Tibial artery (tissue), 4 donors: ENCODE results near the gene FAM131A.
A peak's percentile ranks its signal among the peaks of the same experiment; 100 is the strongest.

Source experiments
- DNase-seq, 2 donors: peaks; one replicate each; pipeline ENCODE4 v3.0.0-alpha.2; 2019
- H3K27ac ChIP-seq, 2 donors: fragments of 200-600 bp; sonication (generic) in 1 of 2; 1 replicate in 1 of 2; 2 replicates in 1 of 2; pipeline ENCODE4 v1.5.1; 2018 to 2019; ENCODE audit warnings: mild to moderate bottlenecking in 1 of 2
- H3K27me3 ChIP-seq, 2 donors: fragments of 200-600 bp; sonication (generic) in 1 of 2; one replicate each; pipeline versions ENCODE4 v1.5.1 to v1.6.0; 2016 to 2019
- H3K36me3 ChIP-seq, 3 donors: fragments of 200-600 bp; sonication (generic) in 2 of 3; one replicate each; pipeline ENCODE4 v1.5.1; 2016 to 2019; ENCODE audit warnings: mild to moderate bottlenecking in 2 of 3
- H3K4me1 ChIP-seq, 4 donors: fragments of 200-600 bp; sonication (generic) in 2 of 4; 1 replicate in 3 of 4; 2 replicates in 1 of 4; pipeline ENCODE4 v1.5.1; 2016 to 2019
- H3K4me3 ChIP-seq, 2 donors: fragments of 200-600 bp; sonication (generic) in 1 of 2; 1 replicate in 1 of 2; 2 replicates in 1 of 2; pipeline ENCODE4 v1.5.1; 2018 to 2019; ENCODE audit warnings: mild to moderate bottlenecking in 2 of 2
- H3K9me3 ChIP-seq, 3 donors: fragments of 200-600 bp; sonication (generic) in 1 of 3; one replicate each; pipeline ENCODE4 v1.5.1; 2016 to 2019
- intact Hi-C: fragments of 100-400 bp; cut with DNase I; formaldehyde crosslinking; loops from one replicate; pipeline ENCODE4 v1.15.0; 2023; ENCODE audit warnings: low total_unique reads
- TF ChIP-seq, protein P1 (sequence below), 2 experiments: fragments of 200-600 bp in 1 of 2; fragments of 450-650 bp in 1 of 2; IDR thresholded peaks; one replicate each; pipeline ENCODE4 v1.5.1; 2017 to 2019; ENCODE audit warnings: antibody characterized with exemption in 2 of 2, mild to moderate bottlenecking in 1 of 2, moderate library complexity in 1 of 2

FAM131A gene

DNA sequence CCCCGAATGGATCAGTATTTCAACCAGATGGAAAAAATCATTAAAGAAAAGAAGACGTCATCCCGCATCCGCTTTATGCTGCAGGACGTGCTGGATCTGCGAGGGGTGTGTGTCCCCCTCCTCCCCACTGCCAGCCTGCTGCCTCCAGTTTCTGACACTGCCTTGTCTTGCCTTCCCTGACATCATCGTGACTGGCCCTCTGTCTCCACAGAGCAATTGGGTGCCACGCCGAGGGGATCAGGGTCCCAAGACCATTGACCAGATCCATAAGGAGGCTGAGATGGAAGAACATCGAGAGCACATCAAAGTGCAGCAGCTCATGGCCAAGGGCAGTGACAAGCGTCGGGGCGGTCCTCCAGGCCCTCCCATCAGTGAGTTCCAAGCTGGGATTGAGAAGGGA lies 12.1 kb upstream of the FAM131A start:
- no peak for DNase-seq
- intact Hi-C loops, result no loop called here
- Histone ChIP-seq H3K4me1 (peaks cover 4 to 22% (median 8%) of the 10 kb centered on the region in 4 donors), H3K4me3 (no peak overlapping the region), H3K27me3 (no peaks in the 10 kb centered on the region), H3K36me3 (peaks cover 100% of the 10 kb centered on the region in 3 donors), H3K27ac (no peak overlapping the region), H3K9me3 (no peaks in the 10 kb centered on the region)
- TF ChIP-seq, protein P1, sequence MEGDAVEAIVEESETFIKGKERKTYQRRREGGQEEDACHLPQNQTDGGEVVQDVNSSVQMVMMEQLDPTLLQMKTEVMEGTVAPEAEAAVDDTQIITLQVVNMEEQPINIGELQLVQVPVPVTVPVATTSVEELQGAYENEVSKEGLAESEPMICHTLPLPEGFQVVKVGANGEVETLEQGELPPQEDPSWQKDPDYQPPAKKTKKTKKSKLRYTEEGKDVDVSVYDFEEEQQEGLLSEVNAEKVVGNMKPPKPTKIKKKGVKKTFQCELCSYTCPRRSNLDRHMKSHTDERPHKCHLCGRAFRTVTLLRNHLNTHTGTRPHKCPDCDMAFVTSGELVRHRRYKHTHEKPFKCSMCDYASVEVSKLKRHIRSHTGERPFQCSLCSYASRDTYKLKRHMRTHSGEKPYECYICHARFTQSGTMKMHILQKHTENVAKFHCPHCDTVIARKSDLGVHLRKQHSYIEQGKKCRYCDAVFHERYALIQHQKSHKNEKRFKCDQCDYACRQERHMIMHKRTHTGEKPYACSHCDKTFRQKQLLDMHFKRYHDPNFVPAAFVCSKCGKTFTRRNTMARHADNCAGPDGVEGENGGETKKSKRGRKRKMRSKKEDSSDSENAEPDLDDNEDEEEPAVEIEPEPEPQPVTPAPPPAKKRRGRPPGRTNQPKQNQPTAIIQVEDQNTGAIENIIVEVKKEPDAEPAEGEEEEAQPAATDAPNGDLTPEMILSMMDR (IDR thresholded peaks at IDR 0.05), result no peak

DNA sequence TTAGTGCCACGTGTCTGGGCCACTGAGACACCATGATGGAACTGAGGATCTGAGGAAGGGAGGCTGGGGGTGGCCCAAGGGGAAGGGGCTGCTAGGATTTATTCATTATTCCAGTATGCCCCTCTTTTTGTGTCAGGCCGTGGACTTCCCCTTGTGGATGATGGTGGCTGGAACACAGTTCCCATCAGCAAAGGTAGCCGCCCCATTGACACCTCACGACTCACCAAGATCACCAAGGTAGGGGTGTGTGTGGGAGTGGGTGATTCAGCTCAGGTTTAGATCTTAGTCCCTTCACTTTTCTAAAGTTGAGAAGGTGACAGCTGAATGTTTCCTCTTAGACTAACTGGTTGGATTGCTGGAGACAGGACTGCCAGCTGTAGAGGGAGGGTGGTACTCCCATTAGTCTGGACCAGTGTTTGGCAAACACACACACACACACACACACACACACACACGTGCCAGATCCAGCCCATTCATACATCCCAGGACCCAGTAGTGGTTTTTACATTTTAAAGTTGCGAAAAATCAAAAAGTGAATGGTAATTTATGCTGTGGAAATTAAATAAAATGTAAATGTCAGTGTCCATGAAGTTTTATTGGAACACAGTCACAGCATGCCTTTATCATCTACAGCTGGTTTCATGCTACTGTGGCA lies 11.6 kb upstream of the FAM131A start:
- TF ChIP-seq, protein P1 (IDR thresholded peaks at IDR 0.05), result no peak
- no peak overlapping the region for H3K4me3 ChIP-seq
- intact Hi-C loops, result no loop called here
- DNase-seq, result no peak
- no peaks in the 10 kb centered on the region for H3K27me3 ChIP-seq
- no peaks in the 10 kb centered on the region for H3K9me3 ChIP-seq
- H3K36me3 ChIP-seq, result peaks cover 99 to 100% (median 100%) of the 10 kb centered on the region in 3 donors
- H3K4me1 ChIP-seq, result peaks cover 0 to 16% (median 2%) of the 10 kb centered on the region in 4 donors
- H3K27ac ChIP-seq, result no peak overlapping the region

DNA sequence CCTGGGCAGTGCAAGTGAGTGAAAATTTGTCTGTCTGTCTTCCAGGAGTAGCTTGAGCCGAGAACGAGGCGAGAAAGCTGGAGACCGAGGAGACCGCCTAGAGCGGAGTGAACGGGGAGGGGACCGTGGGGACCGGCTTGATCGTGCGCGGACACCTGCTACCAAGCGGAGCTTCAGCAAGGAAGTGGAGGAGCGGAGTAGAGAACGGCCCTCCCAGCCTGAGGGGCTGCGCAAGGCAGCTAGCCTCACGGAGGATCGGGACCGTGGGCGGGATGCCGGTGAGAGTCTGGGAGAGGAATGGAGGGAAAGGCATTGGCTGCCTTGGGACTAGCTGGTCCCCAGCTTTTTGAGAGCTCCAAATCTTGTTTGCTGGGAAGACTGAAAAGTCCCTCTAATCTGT lies 10.2 kb upstream of the FAM131A start:
- Histone ChIP-seq H3K27ac (no peak overlapping the region), H3K4me3 (no peak overlapping the region), H3K4me1 (peaks cover 0 to 2% (median 0%) of the 10 kb centered on the region in 4 donors), H3K27me3 (no peaks in the 10 kb centered on the region), H3K36me3 (peaks cover 99 to 100% (median 100%) of the 10 kb centered on the region in 3 donors), H3K9me3 (no peaks in the 10 kb centered on the region)
- intact Hi-C loops, result no loop called here
- TF ChIP-seq, protein P1 (IDR thresholded peaks at IDR 0.05), result no peak
- peak in 1 of 2 donors; percentile 63 for DNase-seq

DNA sequence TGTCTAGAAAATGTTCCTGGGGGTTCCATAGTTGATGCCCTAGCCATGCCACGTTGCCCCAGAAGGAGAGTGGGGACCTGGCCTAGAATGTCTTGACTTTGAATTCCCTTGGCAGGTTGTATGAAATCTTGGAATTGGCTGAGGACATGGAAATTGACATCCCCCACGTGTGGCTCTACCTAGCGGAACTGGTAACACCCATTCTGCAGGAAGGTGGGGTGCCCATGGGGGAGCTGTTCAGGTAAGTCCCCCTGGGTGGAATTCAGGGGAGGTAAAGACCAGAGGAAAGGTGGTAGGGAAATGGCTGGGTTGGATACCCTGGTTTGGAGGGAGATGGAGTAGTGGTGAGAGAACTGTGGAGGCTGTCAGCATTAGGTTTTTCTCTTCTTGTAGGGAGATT lies 8.9 kb upstream of the FAM131A start:
- intact Hi-C loops, result no loop called here
- TF ChIP-seq, protein P1 (IDR thresholded peaks at IDR 0.05), result no peak
- Histone ChIP-seq H3K27me3 (no peaks in the 10 kb centered on the region), H3K27ac (no peak overlapping the region), H3K36me3 (peaks cover 97 to 100% (median 99%) of the 10 kb centered on the region in 3 donors), H3K4me3 (no peak overlapping the region), H3K4me1 (no peaks in the 10 kb centered on the region), H3K9me3 (no peaks in the 10 kb centered on the region)
- DNase-seq, result no peak

GRCh38 chr3:184332370-184333090 lies 4.9 kb upstream of the FAM131A start:
- H3K36me3 ChIP-seq, result peaks cover 66 to 78% (median 77%) of the 10 kb centered on the region in 3 donors
- intact Hi-C loops, result no loop called here
- DNase-seq, result no peak
- H3K27me3 ChIP-seq, result no peaks in the 10 kb centered on the region
- TF ChIP-seq, protein P1 (IDR thresholded peaks at IDR 0.05), result no peak
- peaks cover 0 to 16% (median 6%) of the 10 kb centered on the region in 4 donors for H3K4me1 ChIP-seq
- H3K4me3 ChIP-seq, result no peak overlapping the region
- peak overlapping the region in 1 of 2 donors; percentile 36 for H3K27ac ChIP-seq
- no peaks in the 10 kb centered on the region for H3K9me3 ChIP-seq
